ENCODE results near the gene SP140.
"Not testable (repeated sequence)": the region's sequence is repeated elsewhere in the genome, so short reads cannot be mapped to it uniquely, and the experiment has no call there.

Gene SP140

GRCh38 chr2:230295192-230295591 is 69.7 kb downstream of the SP140 start:
- DNase-seq, result no peak

- DNase-seq, result no peak
Observed at GRCh38 chr2:230296917-230297316, 71.4 kb downstream of the SP140 start.

- no peak for DNase-seq
Observed at GRCh38 chr2:230299618-230300017, 74.1 kb downstream of the SP140 start.

GRCh38 chr2:230305416-230306275 is 80.1 kb downstream of the SP140 start:
- no peak for DNase-seq

GRCh38 chr2:230306474-230306873 is 80.9 kb downstream of the SP140 start:
- DNase-seq, result no peak

GRCh38 chr2:230307485-230307884 is 81.9 kb downstream of the SP140 start:
- no peak for DNase-seq

- no peak for DNase-seq
Observed at GRCh38 chr2:230308402-230309000, 83.0 kb downstream of the SP140 start.

GRCh38 chr2:230310792-230311191 is 85.3 kb downstream of the SP140 start:
- not testable (repeated sequence) for DNase-seq

GRCh38 chr2:230311634-230312033 is 86.1 kb downstream of the SP140 start:
- not testable (repeated sequence) for DNase-seq

GRCh38 chr2:230312638-230313037 is 87.1 kb downstream of the SP140 start:
- DNase-seq, result no peak

- no peak for DNase-seq
Observed at GRCh38 chr2:230317366-230317765, 91.8 kb downstream of the SP140 start.

GRCh38 chr2:230318190-230319121 is 92.9 kb downstream of the SP140 start:
- no peak for DNase-seq

- DNase-seq, result no peak
Observed at GRCh38 chr2:230319211-230319862, 93.8 kb downstream of the SP140 start.

GRCh38 chr2:230321031-230321430 is 95.5 kb downstream of the SP140 start:
- no peak for DNase-seq

GRCh38 chr2:230322561-230323384 is 97.2 kb downstream of the SP140 start:
- no peak for DNase-seq

GRCh38 chr2:230323385-230324106 is 98.0 kb downstream of the SP140 start:
- DNase-seq, result no peak

- DNase-seq, result no peak
Observed at GRCh38 chr2:230324503-230324902, 99.0 kb downstream of the SP140 start.

GRCh38 chr2:230325316-230326243 is 100.0 kb downstream of the SP140 start:
- no peak for DNase-seq

GRCh38 chr2:230326453-230327417 is 101.2 kb downstream of the SP140 start, which contains the start of gene SP140L:
SP140L (plus strand) TSS chr2:230327193; CDS start chr2:230327270, 77 bp downstream.
- peak; percentile 51 for DNase-seq

Data from amniotic stem cell (primary cell).